Measurements from ENCODE around the gene GRM8. TPM values are rescaled to one million over a fixed set of nuclear protein-coding genes. Genes with fewer than 3 reads are reported as not detected.

GRM8 gene
- total and polyA plus RNA-seq, 8 donors, result 0.11 to 1.2 (median 0.89) TPM

DNA sequence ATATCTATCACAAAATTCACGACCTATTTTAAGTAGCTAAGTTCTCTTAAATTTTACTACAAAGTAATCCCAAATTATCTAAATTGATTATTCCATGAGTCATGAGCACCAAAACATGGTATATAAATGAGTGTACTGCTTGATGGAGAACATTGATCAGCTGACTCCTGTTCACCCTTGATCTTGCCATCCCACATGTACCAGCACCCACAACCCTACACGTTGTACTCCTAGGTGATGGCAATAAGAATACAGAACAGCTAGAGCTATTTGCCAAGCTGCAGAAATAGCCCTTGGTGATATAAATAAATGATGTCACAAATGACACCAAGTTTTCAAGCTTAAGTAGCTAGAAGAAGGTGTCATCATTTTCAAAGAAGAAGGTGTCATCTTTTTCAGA, 235.5 kb downstream of the GRM8 start:
- WGBS, 2 donors, result 65 to 84% methylated on average over 2 of the region's 2 CpGs
- Histone ChIP-seq H3K4me3 (no peak overlapping the region), H3K27ac (no peak overlapping the region), H3K9me3 (no peaks in the 10 kb centered on the region), H3K4me1 (peaks cover 0 to 8% (median 5%) of the 10 kb centered on the region in 3 donors), H3K27me3 (no peaks in the 10 kb centered on the region), H3K36me3 (no peaks in the 10 kb centered on the region)
- TF ChIP-seq, protein P1, sequence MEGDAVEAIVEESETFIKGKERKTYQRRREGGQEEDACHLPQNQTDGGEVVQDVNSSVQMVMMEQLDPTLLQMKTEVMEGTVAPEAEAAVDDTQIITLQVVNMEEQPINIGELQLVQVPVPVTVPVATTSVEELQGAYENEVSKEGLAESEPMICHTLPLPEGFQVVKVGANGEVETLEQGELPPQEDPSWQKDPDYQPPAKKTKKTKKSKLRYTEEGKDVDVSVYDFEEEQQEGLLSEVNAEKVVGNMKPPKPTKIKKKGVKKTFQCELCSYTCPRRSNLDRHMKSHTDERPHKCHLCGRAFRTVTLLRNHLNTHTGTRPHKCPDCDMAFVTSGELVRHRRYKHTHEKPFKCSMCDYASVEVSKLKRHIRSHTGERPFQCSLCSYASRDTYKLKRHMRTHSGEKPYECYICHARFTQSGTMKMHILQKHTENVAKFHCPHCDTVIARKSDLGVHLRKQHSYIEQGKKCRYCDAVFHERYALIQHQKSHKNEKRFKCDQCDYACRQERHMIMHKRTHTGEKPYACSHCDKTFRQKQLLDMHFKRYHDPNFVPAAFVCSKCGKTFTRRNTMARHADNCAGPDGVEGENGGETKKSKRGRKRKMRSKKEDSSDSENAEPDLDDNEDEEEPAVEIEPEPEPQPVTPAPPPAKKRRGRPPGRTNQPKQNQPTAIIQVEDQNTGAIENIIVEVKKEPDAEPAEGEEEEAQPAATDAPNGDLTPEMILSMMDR (IDR thresholded peaks at IDR 0.05), result no peak
- FAIRE-seq (no peak), DNase-seq (no peak), ATAC-seq (no peak)
- intact Hi-C loops (cut with DNase I), result no loop called here

DNA sequence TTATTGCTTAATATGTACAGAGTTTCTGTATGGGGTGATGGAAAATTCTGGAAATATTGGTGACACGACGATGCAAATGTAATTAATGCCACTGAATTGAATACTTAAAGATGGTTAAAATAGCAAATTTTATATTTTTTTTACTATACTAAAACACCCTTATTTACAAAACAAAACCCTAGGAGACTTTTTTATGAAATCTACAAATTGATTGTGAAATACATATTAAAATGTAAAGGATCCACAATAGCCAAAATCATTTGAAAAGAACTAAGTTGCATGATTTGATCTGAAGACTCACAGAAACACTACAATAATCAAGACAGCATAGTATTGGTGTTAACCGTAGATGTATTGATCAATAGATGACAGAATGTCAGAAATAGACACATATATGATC, 252.0 kb downstream of the GRM8 start:
- Histone ChIP-seq H3K4me1 (no peaks in the 10 kb centered on the region), H3K9me3 (no peaks in the 10 kb centered on the region), H3K27me3 (no peaks in the 10 kb centered on the region), H3K4me3 (no peak overlapping the region), H3K27ac (no peak overlapping the region), H3K36me3 (no peaks in the 10 kb centered on the region)
- intact Hi-C loops (cut with DNase I), result no loop called here
- ATAC-seq (no peak), FAIRE-seq (no peak), DNase-seq (no peak)
- WGBS, 2 donors, result 88% methylated on average over 3 of the region's 3 CpGs
- TF ChIP-seq, protein P1 (IDR thresholded peaks at IDR 0.05), result no peak

DNA sequence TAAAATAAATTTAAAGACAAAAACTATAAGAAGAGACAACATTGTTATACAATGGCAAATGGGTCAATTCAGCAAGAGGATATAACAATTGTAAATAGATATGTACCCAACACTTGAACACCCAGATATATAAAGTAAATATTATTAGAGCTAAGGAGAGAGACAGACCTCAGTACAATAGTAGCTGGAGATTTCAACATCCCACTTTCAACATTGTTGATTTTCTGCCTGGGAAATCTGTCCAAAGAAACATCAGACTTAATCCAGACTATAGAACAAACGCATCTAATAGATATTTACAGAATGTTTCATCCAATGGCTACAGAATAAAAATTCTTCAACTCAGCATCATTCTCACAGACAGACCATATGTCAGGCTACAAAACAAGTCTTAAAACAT, 256.1 kb downstream of the GRM8 start:
- Histone ChIP-seq H3K4me3 (no peak overlapping the region), H3K27ac (no peak overlapping the region), H3K36me3 (no peaks in the 10 kb centered on the region), H3K4me1 (no peaks in the 10 kb centered on the region), H3K27me3 (no peaks in the 10 kb centered on the region), H3K9me3 (no peaks in the 10 kb centered on the region)
- FAIRE-seq (no peak), ATAC-seq (no peak), DNase-seq (no peak)
- TF ChIP-seq, protein P1 (IDR thresholded peaks at IDR 0.05), result no peak
- intact Hi-C loops (cut with DNase I), result no loop called here
- WGBS, 2 donors, result 48 to 63% methylated on average over 1 of the region's 1 CpG

DNA sequence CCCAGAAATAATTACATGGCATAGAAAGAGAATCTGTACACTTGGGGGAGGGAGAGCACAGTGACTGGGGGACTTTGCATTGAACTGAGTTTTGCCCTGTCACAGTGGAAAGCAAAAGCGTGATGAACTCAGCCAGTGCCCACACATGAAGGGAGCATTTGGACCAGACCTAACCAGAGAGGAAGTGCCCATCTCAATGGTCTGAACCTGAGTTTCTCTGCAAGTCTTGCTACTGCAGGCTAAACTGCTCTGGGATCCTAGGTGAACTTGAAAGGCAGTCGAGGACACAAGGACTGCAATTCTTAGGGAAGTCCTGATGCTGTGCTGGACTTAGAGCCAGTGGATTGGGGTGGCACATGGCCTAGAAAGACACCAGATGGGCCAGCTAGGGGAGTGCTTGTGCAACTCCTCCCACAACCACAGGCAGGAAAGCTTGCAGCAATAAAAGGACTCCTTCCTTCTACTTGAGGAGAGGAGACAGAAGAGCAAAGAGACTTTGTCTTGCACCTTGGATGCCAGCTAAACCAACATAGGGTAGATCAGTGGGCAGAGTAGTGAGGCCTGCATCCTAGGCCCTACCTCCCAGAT, 259.0 kb downstream of the GRM8 start:
- no peak overlapping the region for H3K27ac ChIP-seq
- H3K9me3 ChIP-seq, result no peaks in the 10 kb centered on the region
- 82 to 93% methylated on average over 2 of the region's 2 CpGs for WGBS, 2 donors
- no peaks in the 10 kb centered on the region for H3K4me1 ChIP-seq
- no peak for FAIRE-seq
- intact Hi-C loops (cut with DNase I), result no loop called here
- no peak for ATAC-seq
- no peaks in the 10 kb centered on the region for H3K36me3 ChIP-seq
- TF ChIP-seq, protein P1 (IDR thresholded peaks at IDR 0.05), result no peak
- DNase-seq, result no peak
- H3K4me3 ChIP-seq, result no peak overlapping the region
- H3K27me3 ChIP-seq, result no peaks in the 10 kb centered on the region

DNA sequence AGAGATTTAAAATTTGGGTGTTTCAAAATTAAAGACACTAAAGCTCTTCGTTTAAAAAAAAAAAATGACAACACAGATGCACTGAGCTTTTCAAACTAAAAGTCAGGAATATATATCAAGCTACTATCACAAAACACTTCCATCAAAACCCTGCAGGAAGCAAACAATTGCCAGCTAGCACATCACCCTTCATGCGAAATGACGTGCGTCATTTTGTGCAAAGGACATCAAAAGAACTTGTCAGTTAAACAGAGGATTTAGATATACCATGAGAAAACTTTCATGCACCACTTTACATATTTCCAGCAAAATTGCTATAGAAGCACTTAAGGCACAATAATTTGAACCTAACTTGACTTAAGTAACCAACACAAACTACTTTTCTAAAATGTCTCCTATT, 264.7 kb downstream of the GRM8 start:
- FAIRE-seq, result no peak
- no peaks in the 10 kb centered on the region for H3K4me1 ChIP-seq
- TF ChIP-seq, protein P1 (IDR thresholded peaks at IDR 0.05), result no peak
- no peaks in the 10 kb centered on the region for H3K27me3 ChIP-seq
- no peak overlapping the region for H3K27ac ChIP-seq
- no peak for DNase-seq
- intact Hi-C loops (cut with DNase I), result no loop called here
- WGBS, 2 donors, result 78 to 93% methylated on average over 4 of the region's 4 CpGs
- no peaks in the 10 kb centered on the region for H3K9me3 ChIP-seq
- H3K36me3 ChIP-seq, result no peaks in the 10 kb centered on the region
- no peak for ATAC-seq
- no peak overlapping the region for H3K4me3 ChIP-seq
